ENCODE data around the gene PACSIN1.

GRCh38 chr6:34584694-34585093, 118.8 kb downstream of the PACSIN1 start:
- no peak for TF ChIP-seq NFRKB (IDR thresholded peaks at IDR 0.05)
- no peak for TF ChIP-seq SUZ12 (IDR thresholded peaks at IDR 0.05)
- no peak for TF ChIP-seq ARNT (IDR thresholded peaks at IDR 0.05)
- TF ChIP-seq FOXK2 (IDR thresholded peaks at IDR 0.05), result no peak
- no peak for TF ChIP-seq SP1 (IDR thresholded peaks at IDR 0.05)
- TF ChIP-seq BHLHE40 (IDR thresholded peaks at IDR 0.05; ENCODE audit: borderline replicate concordance), result no peak
- TF ChIP-seq L3MBTL2 (conservative IDR thresholded peaks at IDR 0.05), result no peak
- no peak for TF ChIP-seq PKNOX1 (IDR thresholded peaks at IDR 0.05)
- TF ChIP-seq ELF4 (IDR thresholded peaks at IDR 0.05), result no peak
- TF ChIP-seq FOXM1 (IDR thresholded peaks at IDR 0.05; ENCODE audit: borderline replicate concordance), result no peak
- TF ChIP-seq TARDBP (IDR thresholded peaks at IDR 0.05), result no peak
- no peak for TF ChIP-seq ZNF384 (IDR thresholded peaks at IDR 0.05)
- no peak for TF ChIP-seq HDGF (IDR thresholded peaks at IDR 0.05; ENCODE audit: borderline replicate concordance)
